GM10248 (cell line): ENCODE data around the gene KDELR3.

Source experiments
- CTCF ChIA-PET: fragments of 300-600 bp; sonication (Branson Sonifier 250); formaldehyde crosslinking; extraction: SDS; loops from one replicate; lab custom pipeline; 2021; ENCODE audit warnings: antibody characterized with exemption; lab: Yijun Ruan, JAX
- POLR2A ChIA-PET: fragments of 350-650 bp; sonication (Branson Sonifier 250); formaldehyde crosslinking; extraction: SDS; loops from one replicate; lab custom pipeline; 2020; ENCODE audit warnings: antibody characterized with exemption; lab: Yijun Ruan, JAX
- DNase-seq: peaks from one replicate; pipeline ENCODE4 v3.0.0; 2012; ENCODE audit errors: extremely low spot score
- TF ChIP-seq, protein P1 (sequence below): IDR thresholded peaks from 2 replicates; pipeline ENCODE4 v1.5.1; 2012; ENCODE audit warnings: mild to moderate bottlenecking, low read depth; ENCODE audit errors: extremely low read depth, missing control alignments, control extremely low read depth

Gene KDELR3

DNA sequence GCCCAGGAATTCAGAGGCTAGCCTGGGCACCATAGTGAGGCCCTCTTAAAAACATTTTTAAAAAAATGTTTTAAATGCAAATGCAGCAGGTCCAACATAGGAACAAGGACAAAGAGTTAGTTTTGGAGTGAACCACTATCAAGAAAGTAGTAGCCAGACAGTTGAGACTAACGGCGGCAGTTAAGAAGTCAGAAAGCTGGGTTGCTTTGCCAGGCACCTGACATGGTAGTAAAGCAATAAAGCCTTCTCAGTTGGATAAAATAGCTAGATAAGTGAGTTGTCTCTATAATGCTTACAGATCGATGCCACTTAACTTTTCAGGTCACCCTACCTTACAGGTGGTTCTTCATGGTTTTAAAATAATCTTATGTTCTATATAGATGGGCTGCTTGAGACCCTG lies 55.1 kb downstream of the KDELR3 start:
- no peak for DNase-seq
- CTCF ChIA-PET = interaction anchor here (1.0 to 3.3 kb wide), 5 partner anchors 8 to 659 kb away, joined by 3 to 16 read pairs (median 4); no protein-coding TSS in a partner anchor
- POLR2A ChIA-PET = no interaction called here
- TF ChIP-seq, protein P1, sequence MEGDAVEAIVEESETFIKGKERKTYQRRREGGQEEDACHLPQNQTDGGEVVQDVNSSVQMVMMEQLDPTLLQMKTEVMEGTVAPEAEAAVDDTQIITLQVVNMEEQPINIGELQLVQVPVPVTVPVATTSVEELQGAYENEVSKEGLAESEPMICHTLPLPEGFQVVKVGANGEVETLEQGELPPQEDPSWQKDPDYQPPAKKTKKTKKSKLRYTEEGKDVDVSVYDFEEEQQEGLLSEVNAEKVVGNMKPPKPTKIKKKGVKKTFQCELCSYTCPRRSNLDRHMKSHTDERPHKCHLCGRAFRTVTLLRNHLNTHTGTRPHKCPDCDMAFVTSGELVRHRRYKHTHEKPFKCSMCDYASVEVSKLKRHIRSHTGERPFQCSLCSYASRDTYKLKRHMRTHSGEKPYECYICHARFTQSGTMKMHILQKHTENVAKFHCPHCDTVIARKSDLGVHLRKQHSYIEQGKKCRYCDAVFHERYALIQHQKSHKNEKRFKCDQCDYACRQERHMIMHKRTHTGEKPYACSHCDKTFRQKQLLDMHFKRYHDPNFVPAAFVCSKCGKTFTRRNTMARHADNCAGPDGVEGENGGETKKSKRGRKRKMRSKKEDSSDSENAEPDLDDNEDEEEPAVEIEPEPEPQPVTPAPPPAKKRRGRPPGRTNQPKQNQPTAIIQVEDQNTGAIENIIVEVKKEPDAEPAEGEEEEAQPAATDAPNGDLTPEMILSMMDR = no peak

DNA sequence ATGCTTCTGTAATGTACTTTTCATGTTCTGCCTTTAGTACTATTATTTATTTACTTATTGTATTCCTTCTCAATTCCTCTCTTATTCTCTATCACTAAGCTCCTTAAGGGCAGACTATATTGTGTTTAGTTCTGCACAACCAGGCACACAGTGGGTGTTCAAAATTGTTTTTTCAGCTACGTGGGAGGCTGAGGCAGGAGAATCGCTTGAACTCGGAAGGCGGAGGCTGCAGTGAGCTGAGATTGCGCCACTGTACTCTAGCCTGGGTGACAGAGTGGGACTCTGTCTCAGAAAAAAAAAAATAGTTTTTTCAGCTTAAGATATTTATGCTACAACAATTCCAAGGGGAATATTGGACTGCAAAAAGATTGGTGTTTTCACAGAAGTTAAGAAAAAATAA lies 55.6 kb downstream of the KDELR3 start:
- TF ChIP-seq, protein P1 = no peak
- POLR2A ChIA-PET = interaction anchor here (0.7 kb wide), 1 partner anchor 36 kb away, joined by 3 read pairs; no protein-coding TSS in a partner anchor
- DNase-seq = no peak
- CTCF ChIA-PET = interaction anchor here (1.4 to 3.3 kb wide), 3 partner anchors 12 to 660 kb away, joined by 3 to 16 read pairs (median 5); no protein-coding TSS in a partner anchor

DNA sequence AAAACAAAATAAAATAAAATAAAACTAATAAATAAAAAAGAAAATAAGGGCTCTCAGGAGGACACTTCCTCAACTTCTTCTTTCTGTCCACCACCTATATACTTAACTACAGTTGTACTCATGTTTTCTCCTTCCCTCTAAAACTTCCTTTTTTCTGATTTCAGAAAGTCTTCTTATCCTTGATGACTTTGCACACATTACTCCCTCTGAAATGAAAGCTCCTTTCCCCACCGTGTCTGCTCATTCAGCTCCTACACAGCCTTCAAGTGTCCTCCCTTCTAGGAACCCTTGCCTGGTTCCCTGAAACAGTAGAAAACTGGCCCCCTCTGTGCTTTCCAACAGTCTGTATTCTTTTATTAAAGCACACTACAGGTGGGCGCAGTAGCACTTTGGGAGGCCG lies 56.5 kb downstream of the KDELR3 start:
- ChIA-PET CTCF (interaction anchor here (0.9 kb wide), 1 partner anchor 22 kb away, joined by 3 read pairs; no protein-coding TSS in a partner anchor), POLR2A (no interaction called here)
- TF ChIP-seq, protein P1 = no peak
- DNase-seq = no peak

DNA sequence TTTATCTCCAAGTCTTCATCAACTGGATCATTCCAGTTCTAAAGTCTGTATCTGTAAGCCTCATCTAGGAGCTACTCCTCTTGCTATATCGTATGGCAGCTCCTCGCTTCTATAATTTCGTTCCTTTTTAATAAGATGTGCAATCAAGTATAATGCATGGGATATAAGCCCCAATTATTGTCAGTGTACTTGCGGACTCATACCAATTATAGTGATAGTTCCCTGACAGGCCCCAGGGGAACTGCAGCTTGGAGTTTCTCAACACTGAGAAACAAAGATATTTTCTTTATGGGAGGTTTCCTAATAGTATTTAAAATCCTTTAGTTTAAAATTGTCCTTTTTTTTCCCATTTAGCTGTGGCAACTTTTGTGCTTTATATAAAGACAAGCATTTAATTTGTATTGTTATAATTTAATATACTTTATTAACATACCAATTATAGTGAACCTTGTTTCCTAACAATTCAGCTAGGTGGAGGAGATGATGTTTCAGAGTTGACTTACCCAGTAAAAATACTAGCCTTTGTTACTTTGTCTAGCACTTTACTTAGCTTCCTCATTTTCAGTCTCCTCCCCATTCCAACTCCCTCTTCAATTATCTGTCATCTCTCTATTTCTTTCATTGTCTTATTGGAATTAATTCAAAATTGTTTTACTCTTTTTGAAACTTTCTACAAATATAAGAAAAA lies 63.5 kb downstream of the KDELR3 start:
- ChIA-PET POLR2A (no interaction called here), CTCF (interaction anchor here (0.8 to 1.0 kb wide), 2 partner anchors 9 to 19 kb away, joined by 3 read pairs; no protein-coding TSS in a partner anchor)
- no peak for DNase-seq
- TF ChIP-seq, protein P1 = no peak
